ENCODE data around the gene RUNX1.

GRCh38 chr21:34942911-34943310 is 106.2 kb downstream of the RUNX1 start:
- TF ChIP-seq POLR2AphosphoS5 (IDR thresholded peaks at IDR 0.05; ENCODE audit: insufficient read depth in 1 of 2, low read depth in 1 of 2): no peak
- TF ChIP-seq CTCF (IDR thresholded peaks at IDR 0.05): no peak

Data from vagina (tissue), 2 donors.